Esophagus squamous epithelium (tissue), 5 donors: ENCODE data around the gene IQCH. TPM values are rescaled to one million over a fixed set of nuclear protein-coding genes. Genes with fewer than 3 reads are reported as not detected.

Experiments used
- DNase-seq: peaks from one replicate; lab custom pipeline; 2025; lab: John Stamatoyannopoulos, UW
- H3K27ac ChIP-seq, 4 donors: fragments of 200-600 bp; sonication (generic); one replicate each; pipeline ENCODE4 v1.5.1; 2016 to 2019; ENCODE audit warnings: mild to moderate bottlenecking in 1 of 4
- H3K27me3 ChIP-seq, 4 donors: fragments of 200-600 bp; sonication (generic); 1 replicate in 3 of 4; 2 replicates in 1 of 4; pipeline versions ENCODE4 v1.5.1 to v1.6.0; 2017 to 2021; ENCODE audit warnings: antibody characterized with exemption in 1 of 4
- H3K36me3 ChIP-seq, 3 donors: fragments of 200-600 bp; sonication (generic); one replicate each; pipeline ENCODE4 v1.5.1; 2016 to 2019
- H3K4me1 ChIP-seq, 3 donors: fragments of 200-600 bp; sonication (generic); one replicate each; pipeline ENCODE4 v1.5.1; 2017 to 2019
- H3K4me3 ChIP-seq, 4 donors: fragments of 200-600 bp; sonication (generic); 1 replicate in 3 of 4; 2 replicates in 1 of 4; pipeline ENCODE4 v1.5.1; 2016 to 2019; ENCODE audit warnings: mild to moderate bottlenecking in 2 of 4, moderate library complexity in 1 of 4
- H3K9me3 ChIP-seq, 3 donors: fragments of 200-600 bp; sonication (generic); one replicate each; pipeline ENCODE4 v1.5.1; 2016 to 2019
- CTCF ChIP-seq, 6 experiments: fragments of 450-650 bp in 4 of 6; fragments of 200-600 bp in 2 of 6; sonication (generic) in 2 of 6; IDR thresholded peaks; one replicate each; pipeline ENCODE4 v1.5.1; 2016 to 2019; ENCODE audit warnings: antibody characterized with exemption in 6 of 6, mild to moderate bottlenecking in 4 of 6, moderate library complexity in 4 of 6
- POLR2A ChIP-seq, 4 donors: fragments of 450-650 bp; IDR thresholded peaks; one replicate each; pipeline ENCODE4 v1.6.1; 2017; ENCODE audit warnings: antibody characterized with exemption in 4 of 4, mild to moderate bottlenecking in 4 of 4, moderate library complexity in 3 of 4
- WGBS, 2 donors: methylation state at CpG; one replicate each; pipeline ENCODE4 v1.1.5; 2018; 5-methylcytosine and 5-hydroxymethylcytosine counted together
- intact Hi-C: fragments of 100-400 bp; cut with DNase I; formaldehyde crosslinking; loops from one replicate; pipeline ENCODE4 v1.15.0; 2022
- total RNA-seq, 4 donors: library from RNA; depleted of rRNA; stranded (reverse); fragments of >200 nt; gene quantifications; one replicate each; pipeline ENCODE4 v1.1.0, GENCODE V29; 2016
- donor health status: DM: yes; HTN: yes; CAD: no.

IQCH gene
- total RNA-seq, 4 donors from 2014 or later, result 1.9 to 3.1 (median 3.0) TPM; not detected in 1

- Histone ChIP-seq H3K4me1 (no peaks in the 10 kb centered on the region), H3K4me3 (no peak overlapping the region), H3K27ac (no peak overlapping the region), H3K9me3 (no peaks in the 10 kb centered on the region), H3K36me3 (no peaks in the 10 kb centered on the region), H3K27me3 (no peaks in the 10 kb centered on the region)
- DNase-seq, result no peak
- TF ChIP-seq CTCF (IDR thresholded peaks at IDR 0.05) (no peak), POLR2A (IDR thresholded peaks at IDR 0.05) (no peak)
- 68 to 78% methylated on average over 6 of the region's 6 CpGs for WGBS, 2 donors
- intact Hi-C loops, result no loop called here
Measured at GRCh38 chr15:67409175-67409574, 154.6 kb downstream of the IQCH start.

GRCh38 chr15:67411486-67411885 is 156.9 kb downstream of the IQCH start:
- H3K4me1 ChIP-seq, result no peaks in the 10 kb centered on the region
- TF ChIP-seq POLR2A (IDR thresholded peaks at IDR 0.05) (no peak), CTCF (IDR thresholded peaks at IDR 0.05) (no peak)
- no peak for DNase-seq
- H3K4me3 ChIP-seq, result no peak overlapping the region
- H3K27ac ChIP-seq, result no peak overlapping the region
- H3K36me3 ChIP-seq, result no peaks in the 10 kb centered on the region
- no peaks in the 10 kb centered on the region for H3K9me3 ChIP-seq
- H3K27me3 ChIP-seq, result no peaks in the 10 kb centered on the region
- intact Hi-C loops, result no loop called here

DNA sequence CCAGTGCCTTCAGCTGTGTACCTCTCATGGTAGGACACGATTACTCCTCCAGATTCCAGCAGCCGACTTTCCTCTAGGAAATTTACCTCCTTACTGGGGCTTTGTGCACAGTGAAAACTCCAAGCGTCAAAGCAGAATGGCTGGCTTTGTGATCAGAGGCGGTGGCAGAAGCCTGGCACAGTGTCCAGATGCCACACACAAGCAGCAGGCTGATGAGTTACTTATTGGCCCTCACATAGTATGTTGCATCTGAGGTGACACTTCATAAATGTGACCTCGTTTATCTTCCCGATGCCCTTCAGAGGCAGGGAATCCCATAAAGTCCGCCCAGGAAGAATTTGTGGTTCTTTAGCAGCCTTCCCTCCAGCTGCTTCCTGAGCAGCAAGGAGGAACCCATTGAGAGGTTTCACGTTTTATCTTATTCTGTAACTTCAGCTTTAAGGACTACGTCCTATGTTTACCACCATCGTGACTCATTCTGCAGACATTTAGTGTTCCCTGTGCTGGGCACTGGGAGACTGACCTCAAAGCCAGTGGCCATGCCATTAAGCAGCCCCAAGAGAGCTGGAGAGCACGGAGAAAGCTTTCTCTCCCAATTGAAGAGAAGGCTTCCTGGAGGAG is 159.3 kb downstream of the IQCH start:
- WGBS, 2 donors, result 58 to 75% methylated on average over 7 to 11 of the region's 11 CpGs
- no peaks in the 10 kb centered on the region for H3K9me3 ChIP-seq
- no peak for TF ChIP-seq CTCF (IDR thresholded peaks at IDR 0.05)
- no peak for TF ChIP-seq POLR2A (IDR thresholded peaks at IDR 0.05)
- H3K4me3 ChIP-seq, result no peak overlapping the region
- DNase-seq, result no peak
- no peak overlapping the region for H3K27ac ChIP-seq
- no peaks in the 10 kb centered on the region for H3K36me3 ChIP-seq
- H3K4me1 ChIP-seq, result no peaks in the 10 kb centered on the region
- H3K27me3 ChIP-seq, result no peaks in the 10 kb centered on the region
- intact Hi-C loops, result no loop called here

- no peak for TF ChIP-seq POLR2A (IDR thresholded peaks at IDR 0.05)
- TF ChIP-seq CTCF (IDR thresholded peaks at IDR 0.05), result no peak
- WGBS, 2 donors, result 86 to 89% methylated on average over 6 of the region's 7 CpGs
- Histone ChIP-seq H3K9me3 (no peaks in the 10 kb centered on the region), H3K4me1 (no peaks in the 10 kb centered on the region), H3K27ac (no peak overlapping the region), H3K4me3 (no peak overlapping the region), H3K36me3 (no peaks in the 10 kb centered on the region), H3K27me3 (no peaks in the 10 kb centered on the region)
- no peak for DNase-seq
- intact Hi-C loops, result no loop called here
Measured at GRCh38 chr15:67415181-67415580, 160.6 kb downstream of the IQCH start.

- H3K27me3 ChIP-seq, result no peaks in the 10 kb centered on the region
- TF ChIP-seq POLR2A (IDR thresholded peaks at IDR 0.05) (no peak), CTCF (IDR thresholded peaks at IDR 0.05) (no peak)
- no peaks in the 10 kb centered on the region for H3K36me3 ChIP-seq
- DNase-seq, result no peak
- H3K27ac ChIP-seq, result no peak overlapping the region
- intact Hi-C loops, result no loop called here
- WGBS, 2 donors, result 71 to 85% methylated on average over 6 of the region's 6 CpGs
- no peak overlapping the region for H3K4me3 ChIP-seq
- H3K9me3 ChIP-seq, result no peaks in the 10 kb centered on the region
- H3K4me1 ChIP-seq, result no peaks in the 10 kb centered on the region
Measured at GRCh38 chr15:67416891-67417290, 162.3 kb downstream of the IQCH start.
